ENCODE measurements around the gene OR11A1. TPM values are rescaled to one million over a fixed set of nuclear protein-coding genes. Genes with fewer than 3 reads are reported as not detected.

The OR11A1 gene
- total and polyA plus RNA-seq, 2 experiments from 2014 or later = not detected

DNA sequence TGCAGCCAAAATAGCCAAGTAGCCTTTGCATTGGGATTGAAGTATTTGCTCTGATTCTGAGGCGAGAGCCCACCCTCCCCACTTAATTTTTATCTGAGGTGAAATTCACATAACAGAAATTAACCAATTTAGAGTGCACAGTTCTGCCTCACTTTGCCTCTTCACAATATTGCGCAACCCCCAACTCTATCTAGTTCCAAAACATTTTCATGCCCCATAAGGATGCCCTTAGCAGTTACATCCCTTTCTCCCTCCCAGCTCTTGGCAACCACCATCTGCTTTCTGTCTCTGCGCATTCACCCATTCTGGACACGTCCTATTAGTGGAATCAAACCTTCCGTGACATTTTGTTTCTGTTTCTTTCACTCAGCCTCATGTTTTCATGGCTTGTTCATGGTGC is 21.9 kb upstream of the OR11A1 start:
- H3K9me3 ChIP-seq (ENCODE audit: low read depth) = no peaks in the 10 kb centered on the region
- WGBS (ENCODE audit: low lambda C conversion rate, missing lambda C conversion rate) = 91% methylated on average over 5 of the region's 5 CpGs
- TF ChIP-seq, protein P1, sequence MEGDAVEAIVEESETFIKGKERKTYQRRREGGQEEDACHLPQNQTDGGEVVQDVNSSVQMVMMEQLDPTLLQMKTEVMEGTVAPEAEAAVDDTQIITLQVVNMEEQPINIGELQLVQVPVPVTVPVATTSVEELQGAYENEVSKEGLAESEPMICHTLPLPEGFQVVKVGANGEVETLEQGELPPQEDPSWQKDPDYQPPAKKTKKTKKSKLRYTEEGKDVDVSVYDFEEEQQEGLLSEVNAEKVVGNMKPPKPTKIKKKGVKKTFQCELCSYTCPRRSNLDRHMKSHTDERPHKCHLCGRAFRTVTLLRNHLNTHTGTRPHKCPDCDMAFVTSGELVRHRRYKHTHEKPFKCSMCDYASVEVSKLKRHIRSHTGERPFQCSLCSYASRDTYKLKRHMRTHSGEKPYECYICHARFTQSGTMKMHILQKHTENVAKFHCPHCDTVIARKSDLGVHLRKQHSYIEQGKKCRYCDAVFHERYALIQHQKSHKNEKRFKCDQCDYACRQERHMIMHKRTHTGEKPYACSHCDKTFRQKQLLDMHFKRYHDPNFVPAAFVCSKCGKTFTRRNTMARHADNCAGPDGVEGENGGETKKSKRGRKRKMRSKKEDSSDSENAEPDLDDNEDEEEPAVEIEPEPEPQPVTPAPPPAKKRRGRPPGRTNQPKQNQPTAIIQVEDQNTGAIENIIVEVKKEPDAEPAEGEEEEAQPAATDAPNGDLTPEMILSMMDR (IDR thresholded peaks at IDR 0.05; ENCODE audit: poor library complexity) = no peak
- no peak for TF ChIP-seq EZH2 (IDR thresholded peaks at IDR 0.05; ENCODE audit: borderline replicate concordance)
- TF ChIP-seq EZH2phosphoT487 (IDR thresholded peaks at IDR 0.05; ENCODE audit: low read depth, severe bottlenecking, unreplicated experiment) = no peak
- H3K4me2 ChIP-seq = no peak overlapping the region
- H3K9me2 ChIP-seq (replicated peaks; ENCODE audit: insufficient read depth) = no peaks in the 10 kb centered on the region
- H3K4me1 ChIP-seq (ENCODE audit: insufficient read depth) = no peaks in the 10 kb centered on the region
- H2AFZ ChIP-seq = no peak overlapping the region
- DNase-seq (ENCODE audit: low spot score) = no peak
- H3K27ac ChIP-seq = no peak overlapping the region
- H3K27me3 ChIP-seq = no peaks in the 10 kb centered on the region
- H4K20me1 ChIP-seq (ENCODE audit: insufficient read depth, poor library complexity, severe bottlenecking) = no peaks in the 10 kb centered on the region
- H3K4me3 ChIP-seq = no peak overlapping the region
- H3K79me2 ChIP-seq = no peaks in the 10 kb centered on the region
- H3K36me3 ChIP-seq (replicated peaks; ENCODE audit: insufficient read depth, low read depth) = no peaks in the 10 kb centered on the region

DNA sequence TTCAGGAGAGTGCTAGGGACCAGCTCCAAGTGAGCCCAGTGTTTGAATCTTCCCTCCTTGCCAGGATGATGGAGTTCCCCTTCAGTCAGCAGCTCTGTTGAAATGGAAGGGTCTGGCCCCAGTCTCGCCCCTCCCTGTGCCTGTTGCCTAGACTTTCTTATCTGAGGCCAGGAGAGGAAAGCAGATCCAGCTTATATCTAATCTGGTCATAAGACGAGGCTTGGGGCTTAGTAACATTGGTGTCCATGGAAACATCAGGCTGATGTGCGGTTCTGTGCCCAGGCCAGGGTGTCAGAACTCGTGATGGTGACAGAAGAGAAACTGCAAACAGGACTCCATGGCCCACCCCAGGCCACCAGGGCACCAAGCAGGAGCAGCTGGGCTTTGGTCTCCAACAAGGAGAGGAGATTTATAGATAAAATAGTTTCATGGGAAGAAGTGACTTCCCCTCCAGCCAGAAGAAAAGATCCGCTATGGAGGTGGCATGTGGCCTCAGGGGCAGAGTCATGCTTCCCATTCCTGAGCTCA is 21.1 kb upstream of the OR11A1 start:
- no peaks in the 10 kb centered on the region for H3K9me3 ChIP-seq (ENCODE audit: low read depth)
- TF ChIP-seq, protein P1 (IDR thresholded peaks at IDR 0.05; ENCODE audit: poor library complexity) = no peak
- TF ChIP-seq EZH2 (IDR thresholded peaks at IDR 0.05; ENCODE audit: borderline replicate concordance) (no peak), EZH2phosphoT487 (IDR thresholded peaks at IDR 0.05; ENCODE audit: low read depth, severe bottlenecking, unreplicated experiment) (no peak)
- no peak overlapping the region for H3K4me2 ChIP-seq
- no peaks in the 10 kb centered on the region for H4K20me1 ChIP-seq (ENCODE audit: insufficient read depth, poor library complexity, severe bottlenecking)
- no peak overlapping the region for H2AFZ ChIP-seq
- no peaks in the 10 kb centered on the region for H3K79me2 ChIP-seq
- DNase-seq (ENCODE audit: low spot score) = no peak
- no peak overlapping the region for H3K4me3 ChIP-seq
- H3K27me3 ChIP-seq = no peaks in the 10 kb centered on the region
- H3K27ac ChIP-seq = no peak overlapping the region
- 57% methylated on average over 5 of the region's 5 CpGs for WGBS (ENCODE audit: low lambda C conversion rate, missing lambda C conversion rate)
- H3K9me2 ChIP-seq (replicated peaks; ENCODE audit: insufficient read depth) = no peaks in the 10 kb centered on the region
- H3K4me1 ChIP-seq (ENCODE audit: insufficient read depth) = no peaks in the 10 kb centered on the region
- H3K36me3 ChIP-seq (replicated peaks; ENCODE audit: insufficient read depth, low read depth) = no peaks in the 10 kb centered on the region

DNA sequence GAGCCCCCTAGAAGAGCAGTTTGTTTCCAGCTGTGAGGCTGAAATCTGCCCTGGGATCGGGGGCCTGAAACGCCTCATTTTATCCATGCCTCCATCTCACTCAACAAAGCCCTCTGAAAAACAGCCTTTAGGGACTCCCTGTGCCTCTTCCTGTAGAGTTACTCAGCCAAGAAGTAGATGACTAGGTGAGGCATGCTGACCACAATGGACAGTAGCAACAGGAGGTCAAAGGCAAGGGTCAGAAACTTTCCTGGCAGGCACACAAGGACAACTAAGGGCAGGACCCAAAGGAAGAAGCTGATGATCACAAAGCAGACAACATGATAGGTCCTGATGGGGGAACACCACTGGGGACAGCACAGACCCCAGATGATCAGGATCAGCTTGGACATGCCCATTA is 18.1 kb upstream of the OR11A1 start:
- Histone ChIP-seq H3K4me2 (no peak overlapping the region), H3K27me3 (no peaks in the 10 kb centered on the region), H3K9me3 (ENCODE audit: low read depth) (no peaks in the 10 kb centered on the region), H3K4me1 (ENCODE audit: insufficient read depth) (no peaks in the 10 kb centered on the region), H3K79me2 (no peaks in the 10 kb centered on the region), H3K9me2 (replicated peaks; ENCODE audit: insufficient read depth) (no peaks in the 10 kb centered on the region), H3K4me3 (no peak overlapping the region), H3K27ac (no peak overlapping the region), H3K36me3 (replicated peaks; ENCODE audit: insufficient read depth, low read depth) (no peaks in the 10 kb centered on the region), H4K20me1 (ENCODE audit: insufficient read depth, poor library complexity, severe bottlenecking) (no peaks in the 10 kb centered on the region), H2AFZ (no peak overlapping the region)
- TF ChIP-seq EZH2phosphoT487 (IDR thresholded peaks at IDR 0.05; ENCODE audit: low read depth, severe bottlenecking, unreplicated experiment) = no peak
- TF ChIP-seq EZH2 (IDR thresholded peaks at IDR 0.05; ENCODE audit: borderline replicate concordance) = no peak
- TF ChIP-seq, protein P1 (IDR thresholded peaks at IDR 0.05; ENCODE audit: poor library complexity) = no peak
- no peak for DNase-seq (ENCODE audit: low spot score)
- 56% methylated on average over 2 of the region's 2 CpGs for WGBS (ENCODE audit: low lambda C conversion rate, missing lambda C conversion rate)

DNA sequence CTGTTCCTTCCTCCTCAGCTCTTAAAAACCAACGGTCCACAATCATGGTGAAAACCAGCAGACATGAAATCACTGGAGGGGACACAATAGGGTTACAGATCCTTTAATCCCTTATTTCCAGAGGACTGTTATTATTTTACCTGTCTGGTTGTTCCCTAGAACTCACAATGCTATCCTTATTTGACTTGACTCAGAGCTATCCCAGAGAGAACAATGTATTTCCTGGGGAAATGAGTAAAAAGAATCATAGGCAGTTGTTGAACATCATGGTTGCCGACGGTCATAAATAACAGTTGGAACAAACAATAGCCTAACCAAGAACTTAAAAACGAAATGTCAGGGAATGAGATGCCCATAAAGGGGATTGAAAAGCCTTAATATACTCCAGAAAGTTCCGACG is 9.4 kb upstream of the OR11A1 start:
- Histone ChIP-seq H3K9me2 (replicated peaks; ENCODE audit: insufficient read depth) (no peaks in the 10 kb centered on the region), H4K20me1 (ENCODE audit: insufficient read depth, poor library complexity, severe bottlenecking) (no peaks in the 10 kb centered on the region), H3K36me3 (replicated peaks; ENCODE audit: insufficient read depth, low read depth) (no peaks in the 10 kb centered on the region), H3K4me2 (no peak overlapping the region), H3K79me2 (no peaks in the 10 kb centered on the region), H3K27me3 (no peaks in the 10 kb centered on the region), H3K4me3 (no peak overlapping the region), H2AFZ (no peak overlapping the region), H3K4me1 (ENCODE audit: insufficient read depth) (no peaks in the 10 kb centered on the region), H3K9me3 (ENCODE audit: low read depth) (no peaks in the 10 kb centered on the region), H3K27ac (no peak overlapping the region)
- 60% methylated on average over 6 of the region's 6 CpGs for WGBS (ENCODE audit: low lambda C conversion rate, missing lambda C conversion rate)
- TF ChIP-seq EZH2 (IDR thresholded peaks at IDR 0.05; ENCODE audit: borderline replicate concordance) (no peak), EZH2phosphoT487 (IDR thresholded peaks at IDR 0.05; ENCODE audit: low read depth, severe bottlenecking, unreplicated experiment) (no peak)
- TF ChIP-seq, protein P1 (IDR thresholded peaks at IDR 0.05; ENCODE audit: poor library complexity) = no peak
- DNase-seq (ENCODE audit: low spot score) = no peak

All from hepatocyte (in vitro differentiated cells).